GM12878 (cell line): ENCODE results near the gene SEL1L. TPM values are rescaled to one million over a fixed set of nuclear protein-coding genes. Genes with fewer than 3 reads are reported as not detected.
A peak's percentile ranks its signal among the peaks of the same experiment; 100 is the strongest.

Source experiments
- ATAC-seq: fragments of 200-7000 bp; cut with Tn5 transposase; 3 replicates; pipeline ENCODE4 v1.9.1; 2020; ENCODE audit warnings: mild to moderate bottlenecking, moderate library complexity
- Bru-seq: library from RNA; stranded (reverse); fragments of 400-500 nt; gene quantifications from one replicate; lab custom pipeline; 2021; lab: Mats Ljungman, UMichigan
- BruChase-seq, 2 experiments: library from RNA; stranded (reverse); fragments of 400-500 nt; gene quantifications; one replicate each; lab custom pipeline; 2021; lab: Mats Ljungman, UMichigan
- BruUV-seq: library from RNA; stranded (reverse); fragments of 400-500 nt; replicated peaks from 2 replicates; lab custom pipeline; 2021; lab: Mats Ljungman, UMichigan
- CTCF ChIA-PET: fragments of 300-600 bp; sonication (Branson Sonifier 250); formaldehyde crosslinking; extraction: SDS; loops from one replicate; lab custom pipeline; 2021; ENCODE audit warnings: inconsistent platforms; lab: Yijun Ruan, JAX
- POLR2A ChIA-PET: fragments of 350-600 bp; formaldehyde crosslinking; extraction: SDS; loops from one replicate; lab custom pipeline; 2021; ENCODE audit warnings: inconsistent platforms; lab: Charles Lee
- RAD21 ChIA-PET: fragments of 300-600 bp; sonication (Branson Sonifier 250); formaldehyde crosslinking; loops from one replicate; lab custom pipeline; 2023; ENCODE audit warnings: antibody characterized with exemption; ENCODE audit not compliant: unreplicated experiment; lab: Charles Lee
- SMC1A ChIA-PET: fragments of 300-600 bp; sonication (Branson Sonifier 250); formaldehyde crosslinking; loops from one replicate; lab custom pipeline; 2023; ENCODE audit not compliant: unreplicated experiment, uncharacterized antibody; lab: Charles Lee
- DNase-seq: peaks from one replicate; pipeline ENCODE4 v3.0.0-alpha.2; 2011; ENCODE audit warnings: low read depth, low spot score
- FAIRE-seq: peaks from 3 replicates; lab custom pipeline; 2011; peaks lifted over from hg19 to GRCh38; lab: Jason Lieb, UNC
- H2AFZ ChIP-seq: 2 replicates; pipeline ENCODE4 v1.6.0; 2011; ENCODE audit warnings: low read depth, low read length, control low read depth; ENCODE audit not compliant: control insufficient read depth
- H3K27ac ChIP-seq: 2 replicates; pipeline ENCODE4 v1.5.1; 2011; ENCODE audit warnings: control low read depth; ENCODE audit not compliant: control insufficient read depth, insufficient read depth
- H3K27me3 ChIP-seq, 2 experiments: replicated peaks in 1 of 2; 2 replicates each; pipeline versions ENCODE4 v1.6.0 to v1.6.1; 2011; ENCODE audit warnings: low read length in 1 of 2; ENCODE audit not compliant: control insufficient read depth in 2 of 2, insufficient read depth in 2 of 2
- H3K36me3 ChIP-seq, 2 experiments: 2 replicates each; pipeline ENCODE4 v1.5.1; 2011; ENCODE audit warnings: low read length in 1 of 2; ENCODE audit not compliant: control insufficient read depth in 2 of 2, insufficient read depth in 2 of 2
- H3K4me1 ChIP-seq: 2 replicates; pipeline ENCODE4 v1.6.1; 2011; ENCODE audit warnings: mild to moderate bottlenecking, low read length, moderate library complexity, mixed read lengths; ENCODE audit not compliant: control insufficient read depth, insufficient read depth
- H3K4me2 ChIP-seq: 2 replicates; pipeline ENCODE4 v1.6.0; 2011; ENCODE audit warnings: control low read depth; ENCODE audit not compliant: control insufficient read depth, insufficient read depth
- H3K4me3 ChIP-seq: fragments of 200-600 bp; sonication (generic); 2 replicates; pipeline ENCODE4 v1.5.1; 2016
- H3K79me2 ChIP-seq: 2 replicates; pipeline ENCODE4 v1.6.0; 2011; ENCODE audit warnings: low read length; ENCODE audit not compliant: control insufficient read depth, insufficient read depth
- H3K9ac ChIP-seq: 2 replicates; pipeline ENCODE4 v1.8.0; 2011; ENCODE audit warnings: low read length, control low read depth, mixed read lengths; ENCODE audit not compliant: control insufficient read depth, insufficient read depth
- H3K9me3 ChIP-seq: replicated peaks from 3 replicates; pipeline ENCODE4 v1.5.1; 2011; ENCODE audit warnings: mild to moderate bottlenecking, low read length; ENCODE audit not compliant: control insufficient read depth, insufficient read depth
- H4K20me1 ChIP-seq: 2 replicates; pipeline ENCODE4 v1.6.0; 2011; ENCODE audit not compliant: control insufficient read depth, insufficient read depth
- BRCA1 ChIP-seq: IDR thresholded peaks from 2 replicates; pipeline ENCODE4 v1.6.1; 2011; ENCODE audit warnings: low read depth, low read length, improper control_type of control experiment
- CEBPB ChIP-seq, 2 experiments: fragments of 150-350 bp in 1 of 2; IDR thresholded peaks; 2 replicates each; pipeline ENCODE4 v1.6.1; 2012 to 2014; ENCODE audit warnings: low read depth in 2 of 2, low read length in 2 of 2, borderline replicate concordance in 1 of 2, inconsistent platforms in 1 of 2
- IKZF1 ChIP-seq: fragments of 450-650 bp; conservative IDR thresholded peaks from 2 replicates; pipeline ENCODE4 v1.6.1; 2017; ENCODE audit warnings: antibody characterized with exemption, mild to moderate bottlenecking
- KDM1A ChIP-seq: fragments of 200-600 bp; sonication (generic); IDR thresholded peaks from 2 replicates; pipeline ENCODE4 v1.6.1; 2016; ENCODE audit warnings: borderline replicate concordance
- NR2C1 ChIP-seq: fragments of 450-650 bp; IDR thresholded peaks from 2 replicates; pipeline ENCODE4 v1.6.1; 2017; ENCODE audit warnings: antibody characterized with exemption, mild to moderate bottlenecking, moderate library complexity
- PML ChIP-seq: IDR thresholded peaks from 2 replicates; pipeline ENCODE4 v1.6.1; 2012; ENCODE audit warnings: low read length, inconsistent platforms
- RELA ChIP-seq: fragments of 450-650 bp; IDR thresholded peaks from 2 replicates; pipeline ENCODE4 v1.8.0; 2014; ENCODE audit warnings: borderline replicate concordance; ENCODE audit not compliant: partially characterized antibody
- SIX5 ChIP-seq: IDR thresholded peaks from 2 replicates; pipeline ENCODE4 v1.6.1; 2011; ENCODE audit warnings: mild to moderate bottlenecking, low read depth, low read length, moderate library complexity; ENCODE audit not compliant: severe bottlenecking
- SUPT20H ChIP-seq: IDR thresholded peaks from 2 replicates; pipeline ENCODE4 v1.6.1; 2011; ENCODE audit warnings: low read depth, mild to moderate bottlenecking, low read length, moderate library complexity, borderline replicate concordance; ENCODE audit not compliant: control insufficient read depth
- TCF12 ChIP-seq: IDR thresholded peaks from 2 replicates; pipeline ENCODE4 v1.6.1; 2011; ENCODE audit warnings: low read depth, mild to moderate bottlenecking, low read length
- WGBS: methylation state at CpG from one replicate; pipeline ENCODE4 v1.1.6; 2016; ENCODE audit warnings: low lambda C conversion rate; ENCODE audit not compliant: insufficient replicate concordance, insufficient coverage; ENCODE audit errors: missing lambda C conversion rate; 5-methylcytosine and 5-hydroxymethylcytosine counted together
- in situ Hi-C: fragments of 300-500 bp; cut with MboI; formaldehyde crosslinking; loops from 9 replicates; pipeline ENCODE4 v1.14.3; 2018; ENCODE audit warnings: mixed read lengths
- intact Hi-C: fragments of 100-400 bp; cut with micrococcal nuclease; formaldehyde crosslinking; loops from one replicate; pipeline ENCODE4 v1.14.2; 2022; ENCODE audit not compliant: unreplicated experiment
- long read RNA-seq, 2 experiments: library from polyadenylated mRNA; unstranded; transcript quantifications; one replicate each; pipeline ENCODE4 v2.0.0, GENCODE V29; 2019 to 2020
- polyA minus RNA-seq, 3 experiments: library from RNA; depleted of rRNA, polyadenylated mRNA; stranded (reverse); fragments of >200 nt; gene quantifications; 2 replicates each; pipeline ENCODE4 v1.2.3, GENCODE V29; 2011
- polyA plus RNA-seq, 11 experiments: library from polyadenylated mRNA; depleted of rRNA in 4 of 11; unstranded in 6 of 11; stranded (reverse) in 5 of 11; fragments of >200 nt; fragmentation: Nextera tagmentation in 4 of 11; fragmentation: Illumina TruSeq in 1 of 11; extraction: Ambion mirVana in 4 of 11; extraction: Trizol in 1 of 11; gene quantifications; 1 replicate in 1 of 11; 2 replicates in 10 of 11; pipeline versions ENCODE4 v1.2.1 to v1.2.3, GENCODE V29; 2011 to 2016; ENCODE audit warnings: inconsistent platforms in 2 of 11, missing spikeins in 2 of 11, low read depth in 1 of 11
- total RNA-seq, 4 experiments: library from RNA; depleted of rRNA in 3 of 4; stranded (reverse); fragments of >200 nt in 3 of 4; fragmentation: Illumina TruSeq in 1 of 4; extraction: Trizol in 1 of 4; gene quantifications; 2 replicates each; pipeline versions ENCODE4 v1.2.1 to v1.2.3, GENCODE V29; 2013 to 2021
- TF ChIP-seq, protein P1 (sequence below): fragments of 150-350 bp; IDR thresholded peaks from 2 replicates; pipeline ENCODE4 v1.6.1; 2014; ENCODE audit warnings: mild to moderate bottlenecking, low read depth, low read length
- TF ChIP-seq, protein P2 (sequence below): IDR thresholded peaks from 2 replicates; pipeline ENCODE4 v1.6.1; 2011; ENCODE audit warnings: low read depth, mild to moderate bottlenecking, low read length, moderate library complexity, borderline replicate concordance; ENCODE audit errors: extremely low read depth

The SEL1L gene
- total RNA-seq (2013; cell fraction: nucleolus; rRNA removed) = 119 and 122 TPM in 2 replicates
- 32.0 and 37.2 TPM in 2 replicates for total RNA-seq (2014; rRNA removed)
- 31.4 and 34.6 TPM in 2 replicates for total RNA-seq (2014; rRNA removed; fragmentation: Illumina TruSeq; extraction: Trizol)
- 54.0 and 57.2 TPM in 2 replicates for total RNA-seq (2021)
- polyA plus RNA-seq (2011; ENCODE audit: low read depth) = 18.0 TPM
- polyA plus RNA-seq (2011; rRNA removed) = 19.9 and 24.0 TPM in 2 replicates
- polyA plus RNA-seq (2011; cell fraction: cytosol; rRNA removed) = 9.3 and 12.8 TPM in 2 replicates
- 21.3 and 23.6 TPM in 2 replicates for polyA plus RNA-seq (2011; cell fraction: nucleus; rRNA removed)
- 24.5 and 26.7 TPM in 2 replicates for polyA plus RNA-seq (2012)
- polyA plus RNA-seq (2014; fragmentation: Illumina TruSeq; extraction: Trizol) = 32.4 and 42.3 TPM in 2 replicates
- polyA plus RNA-seq (2014; fragmentation: Nextera tagmentation; extraction: Ambion mirVana) = 10 to 100 TPM; 13.4 to 20.1 TPM
- polyA plus RNA-seq (2014; rRNA removed) = 18.2 and 19.1 TPM in 2 replicates
- polyA plus RNA-seq (2016; fragmentation: Nextera tagmentation; extraction: Ambion mirVana) = 10 to 100 TPM; 47.1 to 52.5 TPM
- polyA minus RNA-seq (2011; rRNA and poly(A)+ RNA removed) = 35.2 and 45.6 TPM in 2 replicates
- polyA minus RNA-seq (2011; cell fraction: cytosol; rRNA and poly(A)+ RNA removed) = 12.4 and 18.7 TPM in 2 replicates
- 32.3 and 33.7 TPM in 2 replicates for polyA minus RNA-seq (2011; cell fraction: nucleus; rRNA and poly(A)+ RNA removed)
- Bru-seq, nascent RNA = percentile 92 among the genes with signal in this experiment
- percentile 95 among the genes with signal in this experiment for BruChase-seq, experiment 1, labeled RNA remaining after a 6-hour chase
- percentile 94 among the genes with signal in this experiment for BruChase-seq, experiment 2, labeled RNA remaining after a 2-hour chase
- long read RNA-seq, experiment 1, full-length matches to known transcripts = 1 of 9 reads
- long read RNA-seq, experiment 1, partial matches to known transcripts = 0 of 9 reads
- long read RNA-seq, experiment 1, other reads (novel, unspliced or antisense) = 8 of 9 reads
- long read RNA-seq, experiment 2, full-length matches to known transcripts = 20 of 51 reads
- long read RNA-seq, experiment 2, partial matches to known transcripts = 8 of 51 reads
- long read RNA-seq, experiment 2, other reads (novel, unspliced or antisense) = 23 of 51 reads

- peak within 1 kb of the TSS; percentile 92 for H3K4me3 ChIP-seq
- H3K4me2 ChIP-seq = peak within 1 kb of the TSS; percentile 84
- no TSS peak for BruUV-seq
- H3K79me2 ChIP-seq = peaks cover 49% of the 10 kb centered on the region
- no peaks in the 10 kb centered on the region for H3K36me3 ChIP-seq
- ChIA-PET RAD21 (interaction anchor here (0.6 to 1.3 kb wide), 6 partner anchors 11 to 264 kb away, joined by 3 to 6 read pairs (median 4); no protein-coding TSS in a partner anchor), SMC1A (interaction anchor here (0.6 to 2.0 kb wide), 9 partner anchors 11 to 265 kb away, joined by 3 to 9 read pairs (median 3); no protein-coding TSS in a partner anchor), CTCF (interaction anchor here (0.6 to 1.8 kb wide), 5 partner anchors 11 to 421 kb away, joined by 3 to 7 read pairs (median 3); no protein-coding TSS in a partner anchor), POLR2A (interaction anchor here (0.7 to 1.6 kb wide), 7 partner anchors 9 to 313 kb away, joined by 3 to 9 read pairs (median 4); partner anchors contain the start of gene GTF2A1)
- in situ Hi-C loops (no loop called here), intact Hi-C loops (loop anchor here (1.0 to 2.0 kb wide), 2 partner anchors 63 to 314 kb away; no protein-coding TSS in a partner anchor)
- ATAC-seq (peak; percentile 95), FAIRE-seq (peak; percentile 91), DNase-seq (peak; percentile 99)
- H4K20me1 ChIP-seq = no peaks in the 10 kb centered on the region
- H3K9ac ChIP-seq = peak within 1 kb of the TSS; percentile 92
- peak within 1 kb of the TSS; percentile 80 for H3K27ac ChIP-seq
- no peaks in the 10 kb centered on the region for H3K27me3 ChIP-seq
- WGBS = 1% methylated on average over 48 of the region's 50 CpGs
- H3K9me3 ChIP-seq = peaks cover 2% of the 10 kb centered on the region; the same call in 1 of the 3 replicates
- H3K4me1 ChIP-seq = peaks cover 20% of the 10 kb centered on the region
- H2AFZ ChIP-seq = peak within 1 kb of the TSS; percentile 90
- TF ChIP-seq, protein P1, sequence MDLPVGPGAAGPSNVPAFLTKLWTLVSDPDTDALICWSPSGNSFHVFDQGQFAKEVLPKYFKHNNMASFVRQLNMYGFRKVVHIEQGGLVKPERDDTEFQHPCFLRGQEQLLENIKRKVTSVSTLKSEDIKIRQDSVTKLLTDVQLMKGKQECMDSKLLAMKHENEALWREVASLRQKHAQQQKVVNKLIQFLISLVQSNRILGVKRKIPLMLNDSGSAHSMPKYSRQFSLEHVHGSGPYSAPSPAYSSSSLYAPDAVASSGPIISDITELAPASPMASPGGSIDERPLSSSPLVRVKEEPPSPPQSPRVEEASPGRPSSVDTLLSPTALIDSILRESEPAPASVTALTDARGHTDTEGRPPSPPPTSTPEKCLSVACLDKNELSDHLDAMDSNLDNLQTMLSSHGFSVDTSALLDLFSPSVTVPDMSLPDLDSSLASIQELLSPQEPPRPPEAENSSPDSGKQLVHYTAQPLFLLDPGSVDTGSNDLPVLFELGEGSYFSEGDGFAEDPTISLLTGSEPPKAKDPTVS = no peak
- TF ChIP-seq, protein P2, sequence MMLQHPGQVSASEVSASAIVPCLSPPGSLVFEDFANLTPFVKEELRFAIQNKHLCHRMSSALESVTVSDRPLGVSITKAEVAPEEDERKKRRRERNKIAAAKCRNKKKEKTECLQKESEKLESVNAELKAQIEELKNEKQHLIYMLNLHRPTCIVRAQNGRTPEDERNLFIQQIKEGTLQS = peak; percentile 51; the same call in 1 of the 2 replicates
- TF ChIP-seq CEBPB (IDR thresholded peaks at IDR 0.05; ENCODE audit: borderline replicate concordance in 1 of 2, low read depth in 2 of 2, low read length in 2 of 2) (no peak), PML (peak; percentile 66; the same call in 1 of the 2 replicates), BRCA1 (no peak), KDM1A (no peak), RELA (peak; percentile 13), IKZF1 (peak; percentile 93), NR2C1 (peak; percentile 93), TCF12 (peak; percentile 22; the same call in 1 of the 2 replicates), SUPT20H (no peak), SIX5 (peak; percentile 99)
These were observed at the start of gene SEL1L for GRCh38 chr14:81533536-81534343. TSS of gene SEL1L (minus strand) at chr14:81533853. CDS start at chr14:81533744, 109 bp downstream.
